T-cell (primary cell): ENCODE measurements around the gene LRCH1. TPM values are rescaled to one million over a fixed set of nuclear protein-coding genes. Genes with fewer than 3 reads are reported as not detected.
A peak's percentile ranks its signal among the peaks of the same experiment; 100 is the strongest.

Source experiments
- ATAC-seq, 4 experiments: fragments of 200-7000 bp in 3 of 4; fragments of 150-1000 bp in 1 of 4; cut with Tn5 transposase; replicated peaks in 1 of 4; 1 replicate in 3 of 4; 2 replicates in 1 of 4; pipeline ENCODE4 v1.10.0; 2021; ENCODE audit warnings: moderate library complexity in 3 of 4, mild to moderate bottlenecking in 2 of 4, moderate number of reproducible peaks in 1 of 4
- CTCF ChIA-PET, 2 donors: fragments of 300-600 bp; sonication (Branson Sonifier 250); formaldehyde crosslinking; loops; one replicate each; lab custom pipeline; 2022; ENCODE audit warnings: antibody characterized with exemption in 2 of 2; lab: Charles Lee
- POLR2A ChIA-PET, 2 donors: fragments of 300-600 bp; sonication (Branson Sonifier 250); formaldehyde crosslinking; loops; one replicate each; lab custom pipeline; 2022; ENCODE audit warnings: antibody characterized with exemption in 2 of 2; lab: Charles Lee
- DNase-seq, 35 experiments: peaks; one replicate each; pipeline versions ENCODE4 v3.0.0 to v3.0.0-alpha.2; 2013 to 2023
- H3K27ac ChIP-seq: one replicate; pipeline ENCODE4 v1.5.1; 2013; ENCODE audit warnings: low read length
- H3K27me3 ChIP-seq, 2 experiments: replicated peaks in 1 of 2; 1 replicate in 1 of 2; 2 replicates in 1 of 2; pipeline versions ENCODE4 v1.6.1 to v1.7.0; 2013; ENCODE audit warnings: low read length in 1 of 2, mixed read lengths in 1 of 2; ENCODE audit not compliant: control insufficient read depth in 2 of 2, insufficient read depth in 2 of 2; ENCODE audit errors: extremely low read depth in 1 of 2
- H3K36me3 ChIP-seq, 2 donors: 1 replicate in 1 of 2; 2 replicates in 1 of 2; pipeline versions ENCODE4 v1.6.1 to v1.7.0; 2013; ENCODE audit warnings: low read length in 1 of 2; ENCODE audit not compliant: control insufficient read depth in 2 of 2, insufficient read depth in 1 of 2; ENCODE audit errors: extremely low read depth in 1 of 2
- H3K4me1 ChIP-seq, 2 experiments: 1 replicate in 1 of 2; 2 replicates in 1 of 2; pipeline versions ENCODE4 v1.6.1 to v1.7.0; 2013; ENCODE audit warnings: low read length in 2 of 2, mixed read lengths in 1 of 2; ENCODE audit not compliant: insufficient read depth in 2 of 2, control insufficient read depth in 1 of 2; ENCODE audit errors: extremely low read depth in 1 of 2
- H3K4me3 ChIP-seq, 2 donors: 1 replicate in 1 of 2; 2 replicates in 1 of 2; pipeline versions ENCODE4 v1.5.1 to v1.7.0; 2013; ENCODE audit warnings: mild to moderate bottlenecking in 2 of 2, low read length in 1 of 2, moderate library complexity in 1 of 2; ENCODE audit not compliant: control insufficient read depth in 1 of 2; ENCODE audit errors: extremely low read depth in 1 of 2
- H3K9me3 ChIP-seq: 2 replicates; pipeline ENCODE4 v1.7.0; 2013
- H3K27ac Mint-ChIP-seq, 2 donors: one replicate each; pipeline ENCODE4 v1.8.0; 2020 to 2021; ENCODE audit warnings: mild to moderate bottlenecking in 2 of 2, mixed read lengths in 2 of 2
- H3K27me3 Mint-ChIP-seq, 2 donors: one replicate each; pipeline ENCODE4 v1.8.0; 2021 to 2022; ENCODE audit warnings: mixed read lengths in 2 of 2
- H3K36me3 Mint-ChIP-seq: one replicate; pipeline ENCODE4 v1.8.0; 2021; ENCODE audit warnings: mixed read lengths
- H3K4me1 Mint-ChIP-seq, 3 donors: one replicate each; pipeline ENCODE4 v1.8.0; 2020 to 2022; ENCODE audit warnings: mixed read lengths in 3 of 3, mild to moderate bottlenecking in 1 of 3
- H3K4me3 Mint-ChIP-seq, 3 donors: one replicate each; pipeline ENCODE4 v1.8.0; 2020 to 2022; ENCODE audit warnings: mild to moderate bottlenecking in 3 of 3, mixed read lengths in 3 of 3, moderate library complexity in 3 of 3
- H3K9me3 Mint-ChIP-seq, 3 donors: one replicate each; pipeline ENCODE4 v1.8.0; 2020 to 2022; ENCODE audit warnings: mixed read lengths in 3 of 3
- WGBS: methylation state at CpG from one replicate; pipeline ENCODE4 v1.1.5; 2013; ENCODE audit warnings: missing lambda C conversion rate; ENCODE audit not compliant: insufficient coverage; 5-methylcytosine and 5-hydroxymethylcytosine counted together
- total RNA-seq, 35 experiments: library from RNA in 6 of 35; stranded (reverse) in 6 of 35; fragments of 120-200 nt in 1 of 35; gene quantifications; one replicate each; pipeline versions ENCODE4 v1.2.1 to v1.2.4 and lab custom pipeline; 2013 to 2026

The LRCH1 gene
- total RNA-seq, 5 donors from 2014 or later (not counting 1 experiment from before 2014, with no cell fraction given) = 16.0 to 21.8 (median 17.9) TPM

DNA sequence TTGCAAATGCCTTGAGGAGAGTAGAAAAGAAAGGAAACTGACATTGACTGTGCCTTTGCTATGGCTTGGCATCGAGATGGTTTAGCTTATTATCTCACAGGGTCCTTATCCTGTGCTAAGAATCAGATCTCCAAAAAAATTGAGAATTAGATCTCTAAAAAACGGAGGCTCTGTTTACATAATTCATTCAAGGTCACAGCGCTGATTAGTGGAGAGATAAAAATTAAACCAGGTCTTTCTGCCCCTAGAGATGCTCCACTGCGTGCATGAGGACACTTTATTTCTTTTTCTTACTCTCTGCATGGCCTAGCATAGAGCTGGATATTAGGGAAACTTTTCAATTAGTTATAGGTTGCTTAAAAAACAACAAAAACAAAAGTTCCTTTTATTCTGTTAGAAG is 17.3 kb downstream of the LRCH1 start:
- CTCF ChIA-PET = interaction anchor here (0.7 to 1.1 kb wide), 4 partner anchors 9 to 293 kb away, joined by 3 read pairs; no protein-coding TSS in a partner anchor
- WGBS = 100% methylated on average over 1 of the region's 4 CpGs
- Histone ChIP-seq H3K27me3 (no peaks in the 10 kb centered on the region), H3K27ac (no peak overlapping the region), H3K9me3 (no peaks in the 10 kb centered on the region), H3K36me3 (no peaks in the 10 kb centered on the region), H3K4me1 (peaks cover 3 to 5% of the 10 kb centered on the region in 2 experiments), H3K4me3 (no peak overlapping the region)
- Mint-ChIP-seq H3K4me3 (no peak overlapping the region), H3K27ac (no peak overlapping the region), H3K27me3 (no peaks in the 10 kb centered on the region), H3K9me3 (no peaks in the 10 kb centered on the region), H3K36me3 (no peaks in the 10 kb centered on the region), H3K4me1 (peaks cover 61 to 72% (median 72%) of the 10 kb centered on the region in 3 donors)
- DNase-seq = no peak
- ATAC-seq = no peak
- POLR2A ChIA-PET = no interaction called here

DNA sequence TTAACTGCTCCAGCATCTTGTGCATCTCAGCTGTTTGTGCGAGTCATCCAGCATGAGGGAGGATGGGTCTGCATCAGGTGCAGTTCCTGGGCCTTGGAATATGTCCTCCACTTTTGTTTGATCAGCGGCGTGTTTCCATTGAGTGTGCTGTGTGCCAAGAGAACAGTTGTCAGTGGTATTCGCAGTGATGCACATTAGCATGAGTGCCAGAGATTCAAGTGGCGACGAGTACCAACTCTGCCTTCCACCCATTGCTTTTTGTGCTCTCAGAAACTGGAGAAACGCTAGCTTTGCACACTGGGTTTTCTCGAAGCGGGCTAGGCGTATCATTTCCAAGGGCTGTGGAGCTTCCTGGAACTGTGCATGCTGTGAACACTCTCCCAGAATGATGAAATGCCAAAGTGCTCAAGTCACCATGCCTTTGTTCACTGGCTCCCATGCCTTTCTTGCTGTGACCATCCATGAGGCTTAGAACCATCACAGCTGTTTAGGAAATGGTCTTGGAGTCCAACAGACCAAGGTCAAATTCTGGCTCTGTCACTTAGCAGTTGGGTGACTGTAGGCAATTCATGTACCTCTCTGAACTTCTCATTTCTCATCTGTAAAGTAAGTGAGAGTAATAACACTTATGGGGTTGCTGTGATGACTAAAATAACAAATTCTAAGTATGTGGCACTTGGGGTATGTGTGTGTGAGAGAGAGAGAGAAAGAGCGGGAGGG is 18.4 kb downstream of the LRCH1 start:
- WGBS = 89% methylated on average over 10 of the region's 11 CpGs
- peaks cover 60 to 72% (median 71%) of the 10 kb centered on the region in 3 donors for H3K4me1 Mint-ChIP-seq
- H3K4me3 Mint-ChIP-seq = no peak overlapping the region

DNA sequence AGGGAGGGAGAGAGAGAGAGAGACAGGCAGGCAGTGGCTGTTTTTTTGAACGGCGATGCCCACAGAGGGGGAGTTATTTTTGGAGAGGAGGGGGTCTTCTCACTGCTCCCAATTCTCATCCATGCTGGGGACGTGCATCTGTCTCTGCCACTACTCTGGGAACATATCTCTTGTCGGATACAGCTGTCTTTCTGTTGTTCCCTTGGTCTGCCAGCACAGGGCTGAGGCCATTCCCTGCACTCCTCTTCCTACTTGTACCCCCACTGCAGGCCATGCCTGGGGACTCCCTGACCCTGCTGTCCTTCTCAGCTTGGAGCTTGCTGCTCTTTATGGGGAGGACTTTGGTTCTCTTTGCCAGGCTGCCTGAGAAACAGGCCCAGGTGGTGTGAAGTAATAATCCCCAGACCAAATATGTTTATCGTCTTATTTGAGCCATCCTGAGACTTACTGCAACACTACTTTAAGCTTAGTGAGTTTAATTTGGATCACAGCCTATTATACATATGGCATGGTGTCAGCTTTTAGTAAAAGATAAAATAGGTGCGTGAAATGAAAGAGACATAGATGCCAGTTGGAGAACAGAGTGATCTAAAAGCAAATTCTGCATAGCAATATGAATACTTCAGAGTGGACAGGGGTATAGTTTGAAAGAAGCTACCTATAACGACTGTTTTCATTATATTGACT is 19.1 kb downstream of the LRCH1 start:
- POLR2A ChIA-PET = interaction anchor here (0.6 to 0.8 kb wide), 2 partner anchors 12 to 22 kb away, joined by 3 read pairs; no protein-coding TSS in a partner anchor
- no peaks in the 10 kb centered on the region for H3K9me3 Mint-ChIP-seq
- no CpG with 5 or more reads among the region's 7 CpGs for WGBS

More for the DNA sequence above, 18.4 kb downstream of the LRCH1 start:
- no peaks in the 10 kb centered on the region for H3K36me3 ChIP-seq
- peaks cover 3 to 8% of the 10 kb centered on the region in 2 experiments for H3K4me1 ChIP-seq
- H3K27ac Mint-ChIP-seq = no peak overlapping the region
- H3K9me3 ChIP-seq = no peaks in the 10 kb centered on the region
- ATAC-seq (no peak), DNase-seq (no peak)
- H3K27me3 ChIP-seq = no peaks in the 10 kb centered on the region
- peaks cover 4% of the 10 kb centered on the region for H3K36me3 Mint-ChIP-seq
- H3K27ac ChIP-seq = no peak overlapping the region
- ChIA-PET POLR2A (no interaction called here), CTCF (interaction anchor here in 1 of 2 donors (1.2 kb wide), 1 partner anchor 19 kb away, joined by 5 read pairs; no protein-coding TSS in a partner anchor)
- no peak overlapping the region for H3K4me3 ChIP-seq
- no peaks in the 10 kb centered on the region for H3K27me3 Mint-ChIP-seq
- H3K9me3 Mint-ChIP-seq = no peaks in the 10 kb centered on the region

DNA sequence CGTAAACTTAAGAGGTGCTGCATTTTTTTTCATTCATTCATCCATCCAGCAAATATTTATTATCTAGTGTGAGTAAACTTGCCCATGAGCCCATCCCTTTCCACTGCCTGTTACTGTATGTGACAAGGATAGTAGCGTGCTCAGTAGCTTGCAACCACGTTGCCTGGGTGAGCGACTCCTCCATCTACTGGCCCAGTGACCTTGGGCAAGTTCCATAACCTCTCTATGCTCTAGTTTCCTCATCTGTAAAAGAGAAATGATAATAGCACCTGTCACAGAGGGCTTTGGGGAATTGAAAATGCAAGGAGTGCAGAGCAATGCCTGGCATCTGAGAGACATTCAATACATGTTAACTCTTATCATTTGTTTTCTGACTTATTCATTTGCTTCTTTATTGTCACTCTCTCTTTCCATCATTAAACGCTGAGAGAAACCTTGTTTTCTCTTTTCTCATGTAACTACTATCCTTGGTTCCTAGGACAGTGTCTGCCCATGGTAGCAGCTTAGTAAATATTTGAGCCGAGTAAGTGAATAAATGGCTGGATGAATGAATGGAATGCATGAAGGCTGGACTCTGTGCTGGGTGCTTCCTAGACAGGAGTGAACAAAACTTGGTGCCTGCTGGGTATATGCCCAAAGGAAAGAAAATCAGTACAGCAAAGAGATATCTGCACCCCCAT is 19.9 kb downstream of the LRCH1 start:
- Histone ChIP-seq H3K4me3 (no peak overlapping the region), H3K36me3 (no peaks in the 10 kb centered on the region), H3K4me1 (peaks cover 13 to 15% of the 10 kb centered on the region in 2 experiments), H3K27ac (no peak overlapping the region), H3K27me3 (no peaks in the 10 kb centered on the region), H3K9me3 (no peaks in the 10 kb centered on the region)
- WGBS = 100% methylated on average over 1 of the region's 6 CpGs
- H3K4me1 Mint-ChIP-seq = peaks cover 64 to 75% (median 70%) of the 10 kb centered on the region in 3 donors
- H3K9me3 Mint-ChIP-seq = no peaks in the 10 kb centered on the region
- CTCF ChIA-PET = interaction anchor here in 1 of 2 donors (1.2 kb wide), 1 partner anchor 21 kb away, joined by 5 read pairs; no protein-coding TSS in a partner anchor
- no peak for ATAC-seq
- H3K27ac Mint-ChIP-seq = no peak overlapping the region
- H3K27me3 Mint-ChIP-seq = no peaks in the 10 kb centered on the region
- peaks cover 4% of the 10 kb centered on the region for H3K36me3 Mint-ChIP-seq
- no peak for DNase-seq
- no peak overlapping the region for H3K4me3 Mint-ChIP-seq
- POLR2A ChIA-PET = interaction anchor here in 1 of 2 donors (0.6 kb wide), 1 partner anchor 21 kb away, joined by 3 read pairs; no protein-coding TSS in a partner anchor

More for the DNA sequence above, 19.1 kb downstream of the LRCH1 start:
- DNase-seq (no peak), ATAC-seq (no peak)
- no peak overlapping the region for H3K27ac Mint-ChIP-seq
- Histone ChIP-seq H3K4me1 (peaks cover 7 to 12% of the 10 kb centered on the region in 2 experiments), H3K4me3 (no peak overlapping the region), H3K27me3 (no peaks in the 10 kb centered on the region), H3K9me3 (no peaks in the 10 kb centered on the region), H3K36me3 (no peaks in the 10 kb centered on the region), H3K27ac (no peak overlapping the region)
- H3K36me3 Mint-ChIP-seq = peaks cover 4% of the 10 kb centered on the region
- H3K4me3 Mint-ChIP-seq = no peak overlapping the region
- no peaks in the 10 kb centered on the region for H3K27me3 Mint-ChIP-seq
- H3K4me1 Mint-ChIP-seq = peaks cover 59 to 73% (median 70%) of the 10 kb centered on the region in 3 donors
- CTCF ChIA-PET = interaction anchor here in 1 of 2 donors (1.2 kb wide), 1 partner anchor 20 kb away, joined by 5 read pairs; no protein-coding TSS in a partner anchor

DNA sequence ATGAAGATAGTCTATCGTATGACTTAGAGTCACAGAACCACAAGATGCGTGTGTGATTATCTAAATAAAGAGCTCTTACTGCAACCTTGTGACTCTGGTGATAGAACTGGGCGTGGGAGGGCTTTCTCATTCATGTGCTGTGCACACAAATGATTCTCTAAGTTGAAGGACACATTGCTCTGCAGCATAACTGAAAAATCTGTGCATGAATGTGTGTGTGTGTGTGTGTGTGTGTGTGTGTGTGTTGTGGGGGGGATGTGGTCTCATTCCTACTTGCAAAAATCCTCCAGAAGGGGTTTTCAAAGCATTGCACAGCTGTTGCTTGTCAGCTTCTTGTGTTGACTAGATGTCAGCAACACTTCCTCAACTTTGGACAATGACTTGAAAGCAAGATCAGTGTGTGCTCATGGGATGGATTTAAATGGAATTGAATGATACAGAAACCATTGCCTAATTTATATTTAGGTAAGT is 22.4 kb downstream of the LRCH1 start:
- ATAC-seq = no peak
- Mint-ChIP-seq H3K36me3 (peaks cover 4% of the 10 kb centered on the region), H3K27ac (peak overlapping the region in 1 of 2 donors; percentile 32), H3K9me3 (no peaks in the 10 kb centered on the region), H3K4me1 (peaks cover 77 to 86% (median 78%) of the 10 kb centered on the region in 3 donors), H3K27me3 (no peaks in the 10 kb centered on the region), H3K4me3 (peak overlapping the region in 1 of 3 donors; percentile 12)
- Histone ChIP-seq H3K4me3 (no peak overlapping the region), H3K9me3 (no peaks in the 10 kb centered on the region), H3K27me3 (no peaks in the 10 kb centered on the region), H3K27ac (no peak overlapping the region), H3K4me1 (peaks cover 25 to 28% of the 10 kb centered on the region in 2 experiments), H3K36me3 (peaks cover 0 to under 1% of the 10 kb centered on the region in 2 donors)
- POLR2A ChIA-PET = interaction anchor here in 1 of 2 donors (0.7 kb wide), 1 partner anchor 12 kb away, joined by 3 read pairs; no protein-coding TSS in a partner anchor
- CTCF ChIA-PET = no interaction called here
- WGBS = 89% methylated on average over 3 of the region's 3 CpGs
- no peak for DNase-seq
